H9 (cell line): Measurements from ENCODE around the gene SERPINA3. TPM values are rescaled to one million over a fixed set of nuclear protein-coding genes. Genes with fewer than 3 reads are reported as not detected.

Source experiments
- DNase-seq: peaks from one replicate; pipeline ENCODE4 v3.0.0-alpha.2; 2017
- H2AFZ ChIP-seq: one replicate; pipeline ENCODE4 v1.6.1; 2013; ENCODE audit warnings: mild to moderate bottlenecking, low read length, control low read depth, moderate library complexity
- H2AK5ac ChIP-seq: 2 replicates; pipeline ENCODE4 v1.6.1; 2013; ENCODE audit warnings: low read length, control low read depth, mixed read lengths; ENCODE audit not compliant: insufficient read length
- H2BK120ac ChIP-seq: one replicate; pipeline ENCODE4 v1.6.1; 2013; ENCODE audit warnings: low read depth, mild to moderate bottlenecking, low read length, control low read depth, inconsistent platforms; ENCODE audit not compliant: poor library complexity, severe bottlenecking
- H2BK12ac ChIP-seq: 2 replicates; pipeline ENCODE4 v1.6.1; 2013; ENCODE audit warnings: low read length, control low read depth, mixed read lengths, low read depth; ENCODE audit not compliant: insufficient read length
- H2BK15ac ChIP-seq: 2 replicates; pipeline ENCODE4 v1.6.1; 2013; ENCODE audit warnings: low read depth, low read length, control low read depth
- H2BK20ac ChIP-seq: one replicate; pipeline ENCODE4 v1.6.1; 2013; ENCODE audit warnings: low read depth, mild to moderate bottlenecking, low read length, control low read depth, inconsistent platforms; ENCODE audit not compliant: poor library complexity, severe bottlenecking
- H2BK5ac ChIP-seq: 2 replicates; pipeline ENCODE4 v1.6.1; 2013; ENCODE audit warnings: low read length, control low read depth, mixed read lengths; ENCODE audit not compliant: insufficient read length
- H3K14ac ChIP-seq: 2 replicates; pipeline ENCODE4 v1.6.1; 2013; ENCODE audit warnings: low read length, control low read depth; ENCODE audit not compliant: insufficient read depth
- H3K18ac ChIP-seq: 2 replicates; pipeline ENCODE4 v1.6.1; 2013; ENCODE audit warnings: low read depth, mild to moderate bottlenecking, mixed read lengths, low read length, control low read depth; ENCODE audit not compliant: insufficient read length
- H3K23ac ChIP-seq: 2 replicates; pipeline ENCODE4 v1.6.1; 2013; ENCODE audit warnings: low read length, control low read depth, mixed read lengths, low read depth; ENCODE audit not compliant: insufficient read length
- H3K23me2 ChIP-seq: 2 replicates; pipeline ENCODE4 v1.6.1; 2013; ENCODE audit warnings: low read depth, mild to moderate bottlenecking, mixed read lengths, low read length, control low read depth; ENCODE audit not compliant: insufficient read length, poor library complexity, severe bottlenecking
- H3K27ac ChIP-seq: 2 replicates; pipeline ENCODE4 v1.5.1; 2013; ENCODE audit warnings: low read length, control low read depth, mixed read lengths, low read depth; ENCODE audit not compliant: insufficient read length
- H3K27me3 ChIP-seq: 2 replicates; pipeline ENCODE4 v1.6.1; 2013; ENCODE audit warnings: low read length, control low read depth, inconsistent platforms; ENCODE audit not compliant: insufficient read depth
- H3K4ac ChIP-seq: 2 replicates; pipeline ENCODE4 v1.6.1; 2013; ENCODE audit warnings: low read depth, mild to moderate bottlenecking, control low read depth, inconsistent platforms, low read length, moderate library complexity
- H3K4me1 ChIP-seq: 2 replicates; pipeline ENCODE4 v1.6.1; 2013; ENCODE audit warnings: low read length, control low read depth, inconsistent platforms; ENCODE audit not compliant: insufficient read depth
- H3K4me2 ChIP-seq: 2 replicates; pipeline ENCODE4 v1.6.1; 2013; ENCODE audit warnings: low read length, control low read depth, mixed read lengths; ENCODE audit not compliant: insufficient read length, insufficient read depth
- H3K56ac ChIP-seq: 2 replicates; pipeline ENCODE4 v1.6.1; 2013; ENCODE audit warnings: low read depth, mild to moderate bottlenecking, mixed read lengths, low read length, control low read depth; ENCODE audit not compliant: insufficient read length
- H3K79me1 ChIP-seq: 2 replicates; pipeline ENCODE4 v1.6.1; 2013; ENCODE audit warnings: low read depth, mild to moderate bottlenecking, moderate library complexity, low read length, control low read depth, inconsistent platforms; ENCODE audit not compliant: insufficient read depth, poor library complexity, severe bottlenecking
- H3K79me2 ChIP-seq: 2 replicates; pipeline ENCODE4 v1.6.1; 2013; ENCODE audit warnings: low read length, control low read depth, inconsistent platforms; ENCODE audit not compliant: insufficient read depth
- H3K9ac ChIP-seq: 2 replicates; pipeline ENCODE4 v1.6.1; 2013; ENCODE audit warnings: low read length, control low read depth, mixed read lengths; ENCODE audit not compliant: insufficient read length; ENCODE audit errors: extremely low read depth
- H3K9me3 ChIP-seq: one replicate; pipeline ENCODE4 v1.6.1; 2013; ENCODE audit warnings: low read depth, low read length, inconsistent platforms; ENCODE audit not compliant: control insufficient read depth
- H3T11ph ChIP-seq: one replicate; pipeline ENCODE4 v1.6.1; 2013; ENCODE audit warnings: mild to moderate bottlenecking, low read length, control low read depth, inconsistent platforms
- H4K20me1 ChIP-seq: one replicate; pipeline ENCODE4 v1.6.1; 2013; ENCODE audit not compliant: control insufficient read depth, insufficient read length, insufficient read depth
- H4K5ac ChIP-seq: 2 replicates; pipeline ENCODE4 v1.6.1; 2013; ENCODE audit warnings: low read depth, mild to moderate bottlenecking, mixed read lengths, low read length, control low read depth; ENCODE audit not compliant: insufficient read length
- H4K8ac ChIP-seq: replicated peaks from 2 replicates; pipeline ENCODE4 v1.6.1; 2013; ENCODE audit warnings: low read length, control low read depth, mixed read lengths, low read depth; ENCODE audit not compliant: insufficient read length
- H4K91ac ChIP-seq: 2 replicates; pipeline ENCODE4 v1.6.1; 2013; ENCODE audit warnings: low read depth, mild to moderate bottlenecking, moderate library complexity, mixed read lengths, low read length, control low read depth; ENCODE audit not compliant: insufficient read length
- H3K27ac Mint-ChIP-seq, 3 experiments: 2 replicates in 2 of 3; 3 replicates in 1 of 3; pipeline ENCODE4 v1.8.0; 2020 to 2021; ENCODE audit warnings: mixed read lengths in 3 of 3, mild to moderate bottlenecking in 1 of 3, moderate library complexity in 1 of 3
- H3K27me3 Mint-ChIP-seq: 2 replicates; pipeline ENCODE4 v1.8.0; 2021; ENCODE audit warnings: low read depth, mild to moderate bottlenecking, moderate library complexity, mixed read lengths
- H3K36me3 Mint-ChIP-seq, 3 experiments: 2 replicates in 2 of 3; 3 replicates in 1 of 3; pipeline ENCODE4 v1.8.0; 2020 to 2021; ENCODE audit warnings: low read depth in 3 of 3, mixed read lengths in 3 of 3; ENCODE audit not compliant: insufficient read depth in 1 of 3
- H3K4me1 Mint-ChIP-seq, 2 experiments: 2 replicates each; pipeline ENCODE4 v1.8.0; 2020; ENCODE audit warnings: mixed read lengths in 2 of 2
- H3K4me3 Mint-ChIP-seq, 2 experiments: 2 replicates in 1 of 2; 3 replicates in 1 of 2; pipeline ENCODE4 v1.8.0; 2020 to 2021; ENCODE audit warnings: mild to moderate bottlenecking in 2 of 2, mixed read lengths in 2 of 2, moderate library complexity in 1 of 2
- H3K9me3 Mint-ChIP-seq, 2 experiments: 2 replicates in 1 of 2; 3 replicates in 1 of 2; pipeline ENCODE4 v1.8.0; 2020; ENCODE audit warnings: mild to moderate bottlenecking in 2 of 2, mixed read lengths in 2 of 2, moderate library complexity in 1 of 2
- CTCF ChIP-seq: fragments of 200-600 bp; sonication (generic); conservative IDR thresholded peaks from 3 replicates; pipeline ENCODE4 v1.8.0; 2021; ENCODE audit warnings: antibody characterized with exemption, mild to moderate bottlenecking
- WGBS: extraction: QIAGEN DNeasy Blood & Tissue Kit; methylation state at CpG from one replicate; pipeline ENCODE4 v1.1.7; 2013; ENCODE audit warnings: missing lambda C conversion rate, low lambda C conversion rate, mixed read lengths; ENCODE audit not compliant: insufficient read length; ENCODE audit errors: extremely low coverage; 5-methylcytosine and 5-hydroxymethylcytosine counted together
- total RNA-seq: library from RNA; stranded (reverse); gene quantifications from 2 replicates; pipeline ENCODE4 v1.2.1, GENCODE V29; 2021

The SERPINA3 gene
- total RNA-seq, 1 experiment from 2014 or later = not detected

GRCh38 chr14:94571950-94572349 is 40.2 kb upstream of the SERPINA3 start:
- Mint-ChIP-seq H3K27me3 (peaks cover 13% of the 10 kb centered on the region), H3K4me1 (no peaks in the 10 kb centered on the region), H3K27ac (peak overlapping the region in 1 of 3 experiments; percentile 96; a peak in 1 of 7 replicates), H3K9me3 (no peaks in the 10 kb centered on the region), H3K4me3 (no peak overlapping the region), H3K36me3 (no peaks in the 10 kb centered on the region)
- no peaks in the 10 kb centered on the region for H3K27me3 ChIP-seq
- no peak overlapping the region for H3K4ac ChIP-seq
- no peak overlapping the region for H2AFZ ChIP-seq
- H3K23ac ChIP-seq = no peak overlapping the region
- H3K4me2 ChIP-seq = no peak overlapping the region
- H2BK5ac ChIP-seq = no peak overlapping the region
- no peaks in the 10 kb centered on the region for H3K79me1 ChIP-seq
- H4K8ac ChIP-seq = no peak overlapping the region
- no CpG with 5 or more reads among the region's 6 CpGs for WGBS
- H4K20me1 ChIP-seq = no peaks in the 10 kb centered on the region
- H4K91ac ChIP-seq = no peak overlapping the region
- no peaks in the 10 kb centered on the region for H3K9me3 ChIP-seq
- no peak overlapping the region for H3K9ac ChIP-seq
- H3K79me2 ChIP-seq = no peaks in the 10 kb centered on the region
- no peak for TF ChIP-seq CTCF
- DNase-seq = no peak
- H3K18ac ChIP-seq = no peak overlapping the region
- H2AK5ac ChIP-seq = no peak overlapping the region
- H2BK20ac ChIP-seq = no peak overlapping the region
- no peak overlapping the region for H3K56ac ChIP-seq
- no peak overlapping the region for H3T11ph ChIP-seq
- H2BK120ac ChIP-seq = no peak overlapping the region
- H2BK15ac ChIP-seq = no peak overlapping the region
- no peak overlapping the region for H3K14ac ChIP-seq
- no peak overlapping the region for H4K5ac ChIP-seq
- no peaks in the 10 kb centered on the region for H3K23me2 ChIP-seq
- no peaks in the 10 kb centered on the region for H3K4me1 ChIP-seq
- H3K27ac ChIP-seq = no peak overlapping the region
- H2BK12ac ChIP-seq = no peak overlapping the region
